ENCODE data around the gene PLK3.
"Not testable (repeated sequence)": the region's sequence is repeated elsewhere in the genome, so short reads cannot be mapped to it uniquely, and the experiment has no call there.

PLK3 gene

DNA sequence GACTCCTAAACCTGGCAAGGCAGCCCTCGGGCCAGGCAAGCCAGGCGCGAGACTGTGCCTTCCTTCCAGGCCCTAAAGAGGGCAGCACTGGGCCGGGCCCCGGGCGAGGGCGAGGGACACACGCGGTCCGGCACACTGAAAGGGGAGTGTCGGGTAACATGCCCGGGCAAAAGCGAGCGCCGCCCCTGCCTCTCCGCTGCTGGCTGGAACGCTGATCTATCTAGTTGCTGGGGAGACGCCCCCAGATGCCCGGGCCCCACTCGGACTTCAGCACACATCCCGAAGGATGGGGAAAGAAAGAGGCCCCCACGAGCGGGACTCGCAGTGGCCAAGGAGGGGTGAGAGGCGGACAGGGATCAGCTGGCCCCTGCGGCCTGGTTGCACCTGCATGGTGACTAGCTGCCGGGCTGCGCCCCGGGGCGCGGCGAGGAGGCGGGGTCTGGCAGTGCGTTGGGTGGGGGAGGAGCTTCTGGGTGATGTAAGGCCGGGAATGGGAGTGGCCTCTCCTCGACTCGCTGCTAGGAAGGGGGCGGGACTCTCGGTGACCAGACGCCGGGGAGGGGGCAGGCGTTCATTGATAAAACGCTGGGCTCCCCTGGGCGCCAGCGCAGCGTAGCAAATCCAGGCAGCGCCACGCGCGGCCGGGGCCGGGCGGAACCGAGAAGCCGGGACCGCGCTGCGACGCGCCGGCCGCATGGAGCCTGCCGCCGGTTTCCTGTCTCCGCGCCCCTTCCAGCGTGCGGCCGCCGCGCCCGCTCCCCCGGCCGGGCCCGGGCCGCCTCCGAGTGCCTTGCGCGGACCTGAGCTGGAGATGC lies at the start of gene PLK3:
TSS of gene PLK3 (plus strand) at position 608 of the 815 bp plus-strand sequence. CDS start at position 695, 87 bp downstream.
- peak; percentile 96 for DNase-seq

GRCh38 chr1:44757420-44757819 lies 42.8 kb upstream of the PLK3 start:
- DNase-seq = no peak

GRCh38 chr1:44759077-44759476 lies 41.1 kb upstream of the PLK3 start:
- DNase-seq = no peak

DNA sequence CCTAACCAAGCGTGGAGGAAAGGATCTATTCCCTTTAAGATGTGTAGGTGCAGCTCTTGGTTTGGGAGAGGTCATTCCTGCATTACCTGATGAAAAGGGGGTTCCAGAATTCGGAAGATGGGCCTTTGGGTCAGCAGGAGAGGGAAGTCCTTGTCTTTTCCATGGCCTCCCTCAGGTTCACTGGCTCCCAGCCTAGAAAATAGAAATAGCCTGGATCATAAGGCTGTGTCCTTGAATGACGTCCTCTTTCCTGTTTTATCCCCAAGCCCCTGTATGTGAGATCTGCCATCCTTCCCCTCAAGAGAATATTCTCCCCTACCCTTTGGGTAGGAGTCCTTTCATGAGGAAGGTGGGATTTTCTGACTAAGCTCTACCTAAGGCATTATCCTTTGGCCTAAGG lies 39.3 kb upstream of the PLK3 start:
- no peak for DNase-seq

- DNase-seq = not testable (repeated sequence)
These were observed 33.8 kb upstream of the PLK3 start for GRCh38 chr1:44766421-44766820.

- peak; percentile 87 for DNase-seq
These were observed 24.9 kb upstream of the PLK3 start, which contains the start of gene RPS8 for GRCh38 chr1:44775078-44775929. TSS of gene RPS8 (plus strand) at chr1:44775540. CDS start at chr1:44775597, 57 bp downstream.

DNA sequence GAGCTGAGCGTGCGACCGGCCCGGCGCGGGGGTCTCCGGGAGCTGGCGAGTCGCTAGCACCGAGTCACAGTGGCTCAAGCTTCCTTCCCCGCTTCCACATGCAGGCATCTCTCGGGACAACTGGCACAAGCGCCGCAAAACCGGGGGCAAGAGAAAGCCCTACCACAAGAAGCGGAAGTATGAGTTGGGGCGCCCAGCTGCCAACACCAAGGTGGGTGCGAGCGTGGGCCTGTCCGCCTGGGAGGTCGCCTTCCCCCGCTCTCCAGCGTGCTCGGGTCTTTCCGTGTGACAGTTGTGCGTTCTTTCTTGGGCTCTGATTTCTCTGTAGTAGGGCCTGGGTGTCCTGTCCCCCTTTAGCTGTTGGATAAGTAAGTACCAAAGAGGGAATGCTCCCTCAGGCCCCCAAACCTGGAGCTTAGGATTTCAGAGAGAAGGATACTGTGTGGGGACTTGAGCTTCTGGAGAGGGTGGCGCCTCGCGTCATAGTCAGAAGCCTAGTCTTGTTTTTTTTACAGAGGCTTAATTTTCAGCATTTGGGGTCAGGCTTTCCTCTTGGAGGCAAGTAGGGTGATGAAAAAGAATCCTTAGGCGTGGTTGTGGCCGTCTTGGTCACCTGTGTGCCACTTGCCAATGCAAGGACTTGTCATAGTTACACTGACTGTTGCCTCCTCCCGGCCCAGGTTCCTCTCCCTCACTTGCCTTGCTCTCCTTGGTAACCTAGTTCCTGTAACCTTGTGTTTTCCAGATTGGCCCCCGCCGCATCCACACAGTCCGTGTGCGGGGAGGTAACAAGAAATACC lies 24.0 kb upstream of the PLK3 start:
- no peak for DNase-seq

DNA sequence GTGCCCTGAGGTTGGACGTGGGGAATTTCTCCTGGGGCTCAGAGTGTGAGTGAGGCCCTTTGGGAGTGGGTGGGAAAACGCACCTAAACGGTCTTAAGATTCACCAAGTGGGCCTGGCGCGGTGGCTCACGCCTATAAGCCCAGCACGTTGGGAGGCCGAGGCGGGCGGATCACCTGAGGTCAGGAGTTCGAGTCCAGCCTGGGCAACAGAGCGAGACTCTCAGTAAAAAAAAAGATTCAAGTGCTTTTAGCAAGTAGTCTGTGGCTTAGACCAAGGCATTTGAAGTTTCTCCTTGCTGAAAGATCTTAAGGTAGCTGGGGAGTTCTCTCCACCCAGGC lies 23.5 kb upstream of the PLK3 start:
- no peak for DNase-seq

DNA sequence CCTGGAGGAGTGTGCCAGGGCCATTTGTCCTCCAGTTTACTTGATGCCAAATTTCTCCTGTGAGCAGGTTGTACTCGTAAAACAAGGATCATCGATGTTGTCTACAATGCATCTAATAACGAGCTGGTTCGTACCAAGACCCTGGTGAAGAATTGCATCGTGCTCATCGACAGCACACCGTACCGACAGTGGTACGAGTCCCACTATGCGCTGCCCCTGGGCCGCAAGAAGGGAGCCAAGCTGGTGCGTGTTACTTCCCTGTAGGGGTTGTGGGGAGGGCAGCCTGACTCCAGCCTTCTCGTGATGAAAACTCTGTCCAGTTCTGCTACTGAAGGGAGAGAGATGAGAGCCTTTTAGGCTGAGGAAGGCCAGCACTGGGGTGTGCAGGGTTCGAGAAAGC lies 22.6 kb upstream of the PLK3 start:
- no peak for DNase-seq

- DNase-seq = no peak
These were observed 22.1 kb upstream of the PLK3 start for GRCh38 chr1:44777969-44778635.

DNA sequence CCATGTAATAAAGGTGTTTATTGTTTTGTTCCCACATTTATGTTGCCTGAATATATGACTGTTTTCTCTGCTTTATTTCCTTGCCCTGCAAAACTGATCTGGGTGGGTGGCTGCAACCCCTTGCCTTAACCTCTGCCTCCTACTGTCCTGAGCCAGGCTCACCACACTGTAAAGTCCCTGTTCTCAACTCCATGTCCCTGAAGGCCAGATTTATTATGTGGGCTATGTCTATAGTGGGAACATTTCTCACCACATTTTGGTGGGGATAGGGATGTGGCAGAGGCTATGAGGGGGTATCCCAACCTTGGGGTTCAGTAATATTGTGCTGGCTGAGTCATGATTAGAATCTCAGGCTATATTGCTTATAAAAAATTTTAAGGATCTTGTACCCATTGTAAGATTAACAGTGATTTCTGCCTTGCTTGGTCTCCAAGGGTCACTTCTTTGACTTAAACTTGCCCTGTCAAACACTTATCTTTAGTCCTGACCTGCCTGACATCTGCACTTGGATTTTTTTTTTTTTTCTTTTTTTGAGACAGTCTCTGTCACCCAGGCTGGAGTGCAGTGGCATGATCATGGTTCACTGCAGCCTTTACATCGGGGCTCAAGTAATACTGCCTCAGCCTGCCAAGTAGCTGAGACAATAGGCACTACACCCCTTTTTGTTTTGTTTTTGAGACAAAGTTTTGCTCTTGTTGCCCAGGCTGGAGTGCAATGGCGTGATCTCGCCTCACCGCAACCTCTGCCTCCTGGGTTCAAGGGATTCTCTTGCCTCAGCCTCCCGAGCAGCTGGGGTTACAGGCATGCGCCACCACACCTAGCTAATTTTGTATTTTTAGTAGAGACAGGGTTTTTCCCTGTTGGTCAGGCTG lies 21.2 kb upstream of the PLK3 start:
- DNase-seq = no peak

- DNase-seq = no peak
These were observed 19.5 kb upstream of the PLK3 start for GRCh38 chr1:44780583-44781121.

DNA sequence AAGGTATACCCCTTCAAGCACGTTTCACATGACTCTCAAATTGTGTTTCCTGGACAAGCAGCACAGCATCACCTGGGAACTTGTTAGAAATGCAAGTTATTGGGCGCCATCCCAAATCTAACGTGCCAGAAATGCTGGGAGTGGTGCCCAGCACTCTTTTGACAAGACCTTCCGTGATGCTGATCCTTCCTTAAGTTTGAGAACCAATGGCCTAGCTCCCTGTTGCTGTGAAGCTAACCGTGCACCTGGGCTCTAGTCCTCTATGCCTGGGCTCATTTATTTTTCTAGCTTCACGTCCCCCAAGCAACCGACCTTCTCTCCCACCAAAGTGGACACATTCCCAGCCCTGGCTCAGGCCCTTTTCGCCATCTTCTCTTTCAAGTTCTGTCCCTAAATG lies 16.5 kb upstream of the PLK3 start:
- no peak for DNase-seq

DNA sequence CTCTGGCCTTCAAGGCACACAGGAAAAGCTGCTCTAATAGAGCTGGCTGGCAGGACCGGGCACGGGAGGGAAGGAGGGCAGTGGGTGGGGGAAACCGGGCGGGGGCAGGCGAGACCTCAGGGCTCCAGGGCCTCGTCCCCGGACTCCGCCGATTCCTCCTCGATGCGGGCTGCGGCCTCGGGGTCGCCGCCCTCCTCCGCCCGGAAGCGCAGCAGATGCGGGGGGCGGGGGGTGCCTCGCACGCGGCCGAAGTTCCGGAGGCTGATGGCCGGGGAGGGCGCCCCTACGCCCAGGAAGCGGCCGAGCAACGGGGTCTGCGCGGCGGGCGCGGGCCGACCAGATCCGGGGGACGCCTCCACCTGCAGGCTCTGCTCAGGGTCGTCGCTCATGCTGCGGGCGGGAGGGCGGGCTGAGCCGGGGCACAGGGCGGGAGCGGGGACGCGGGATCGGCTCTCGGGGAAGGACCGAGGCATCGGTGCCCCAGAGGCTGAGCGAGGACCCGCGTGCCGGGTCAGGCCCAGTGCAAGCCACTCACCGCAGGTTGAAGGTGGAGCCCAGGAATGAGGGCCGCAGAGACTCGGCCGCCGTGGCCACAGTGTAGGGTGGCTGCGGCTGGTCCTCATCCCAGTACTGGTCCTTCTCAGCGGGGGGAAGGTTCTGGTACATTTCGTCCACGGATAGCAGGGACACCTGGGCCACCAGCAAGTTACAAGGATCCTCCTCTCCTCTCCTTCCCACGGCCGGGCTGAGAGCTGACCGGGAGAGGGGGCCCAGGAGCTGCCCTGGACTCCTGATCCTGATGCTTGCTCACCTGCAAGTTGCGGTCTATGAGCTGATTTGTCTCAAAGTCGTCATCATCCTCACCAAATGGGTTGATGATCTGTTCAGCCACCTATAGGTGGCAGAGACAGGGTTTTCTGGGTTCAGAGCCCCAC lies 15.8 kb upstream of the PLK3 start:
- peak; percentile 37 for DNase-seq

DNA sequence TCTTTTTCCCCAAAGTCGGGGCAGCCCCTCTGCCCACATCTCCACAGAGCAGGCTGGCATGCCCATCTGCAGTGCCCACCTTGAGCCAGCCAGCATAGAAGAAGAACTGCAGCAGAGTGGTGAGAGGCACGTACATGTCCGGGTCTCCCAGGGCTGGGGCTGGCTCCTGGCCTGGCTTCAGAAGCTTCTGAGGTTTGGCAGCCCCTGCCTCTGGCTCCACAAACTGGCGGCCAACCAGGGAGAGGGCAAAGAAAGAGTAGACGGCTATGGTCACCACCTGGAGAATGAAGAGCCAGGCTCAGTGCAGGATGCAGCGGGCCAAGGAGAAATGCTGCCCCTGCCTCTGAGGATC lies 15.2 kb upstream of the PLK3 start:
- no peak for DNase-seq

- no peak for DNase-seq
These were observed 14.6 kb upstream of the PLK3 start for GRCh38 chr1:44785501-44786137.

- DNase-seq = no peak
These were observed 13.9 kb upstream of the PLK3 start for GRCh38 chr1:44786138-44786840.

GRCh38 chr1:44786841-44787426 lies 13.2 kb upstream of the PLK3 start:
- DNase-seq = no peak

- DNase-seq = no peak
These were observed 12.7 kb upstream of the PLK3 start for GRCh38 chr1:44787506-44787905.
